ENCODE measurements around the gene APOBEC3B. TPM values are rescaled to one million over a fixed set of nuclear protein-coding genes. Genes with fewer than 3 reads are reported as not detected.

The APOBEC3B gene
- polyA plus RNA-seq, 1 of the 3 experiments (the other 2 are of a cell fraction), result not detected

Other genes starting within 250 kb of the APOBEC3B start
- gene SUN2, start 226.3 kb upstream of the APOBEC3B start, polyA plus RNA-seq (2012; rRNA removed), result 9.0 and 10.2 TPM in 2 replicates
- gene DNAL4, start 188.2 kb upstream of the APOBEC3B start, polyA plus RNA-seq (2012; rRNA removed), result 15.1 and 17.6 TPM in 2 replicates
- 1.1 and 1.2 TPM in 2 replicates for gene NPTXR, start 138.3 kb upstream of the APOBEC3B start, polyA plus RNA-seq (2012; rRNA removed)
- gene CBX6, start 110.1 kb upstream of the APOBEC3B start, polyA plus RNA-seq (2012; rRNA removed), result 3.4 and 5.4 TPM in 2 replicates
- not detected in 2 replicates for gene APOBEC3A, start 24.7 kb upstream of the APOBEC3B start, polyA plus RNA-seq (2012; rRNA removed)
- 11.7 and 12.4 TPM in 2 replicates for gene APOBEC3C, start 31.9 kb downstream of the APOBEC3B start, polyA plus RNA-seq (2012; rRNA removed)
- gene APOBEC3D, start 38.8 kb downstream of the APOBEC3B start, polyA plus RNA-seq (2012; rRNA removed), result 0.21 and 0.37 TPM in 2 replicates
- 3.8 and 4.3 TPM in 2 replicates for gene APOBEC3F, start 58.5 kb downstream of the APOBEC3B start, polyA plus RNA-seq (2012; rRNA removed)
- 0.11 TPM in 1 of 2 replicates, not detected in the other for gene APOBEC3G, start 94.9 kb downstream of the APOBEC3B start, polyA plus RNA-seq (2012; rRNA removed)
- 0.18 and 0.49 TPM in 2 replicates for gene APOBEC3H, start 114.9 kb downstream of the APOBEC3B start, polyA plus RNA-seq (2012; rRNA removed)
- 2.3 and 2.7 TPM in 2 replicates for gene CBX7, start 170.3 kb downstream of the APOBEC3B start, polyA plus RNA-seq (2012; rRNA removed)